ENCODE measurements around the gene RANBP17.
"Not testable (repeated sequence)": the region's sequence is repeated elsewhere in the genome, so short reads cannot be mapped to it uniquely, and the experiment has no call there.

GRCh38 chr5:171041893-171042292, 180.1 kb downstream of the RANBP17 start:
- not testable (repeated sequence) for TF ChIP-seq EZH2phosphoT487, CTCF (IDR thresholded peaks at IDR 0.05)
